CD4-positive, alpha-beta T cell treated with Interleukin-6 at 100 ng/mL for 8 hours (primary cell): ENCODE results near the gene ZBTB6.

Experiments
- DNase-seq: peaks from one replicate; pipeline ENCODE4 v3.0.0-alpha.2; 2020; ENCODE audit warnings: mixed read lengths, low spot score

The ZBTB6 gene, protein sequence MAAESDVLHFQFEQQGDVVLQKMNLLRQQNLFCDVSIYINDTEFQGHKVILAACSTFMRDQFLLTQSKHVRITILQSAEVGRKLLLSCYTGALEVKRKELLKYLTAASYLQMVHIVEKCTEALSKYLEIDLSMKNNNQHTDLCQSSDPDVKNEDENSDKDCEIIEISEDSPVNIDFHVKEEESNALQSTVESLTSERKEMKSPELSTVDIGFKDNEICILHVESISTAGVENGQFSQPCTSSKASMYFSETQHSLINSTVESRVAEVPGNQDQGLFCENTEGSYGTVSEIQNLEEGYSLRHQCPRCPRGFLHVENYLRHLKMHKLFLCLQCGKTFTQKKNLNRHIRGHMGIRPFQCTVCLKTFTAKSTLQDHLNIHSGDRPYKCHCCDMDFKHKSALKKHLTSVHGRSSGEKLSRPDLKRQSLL

DNA sequence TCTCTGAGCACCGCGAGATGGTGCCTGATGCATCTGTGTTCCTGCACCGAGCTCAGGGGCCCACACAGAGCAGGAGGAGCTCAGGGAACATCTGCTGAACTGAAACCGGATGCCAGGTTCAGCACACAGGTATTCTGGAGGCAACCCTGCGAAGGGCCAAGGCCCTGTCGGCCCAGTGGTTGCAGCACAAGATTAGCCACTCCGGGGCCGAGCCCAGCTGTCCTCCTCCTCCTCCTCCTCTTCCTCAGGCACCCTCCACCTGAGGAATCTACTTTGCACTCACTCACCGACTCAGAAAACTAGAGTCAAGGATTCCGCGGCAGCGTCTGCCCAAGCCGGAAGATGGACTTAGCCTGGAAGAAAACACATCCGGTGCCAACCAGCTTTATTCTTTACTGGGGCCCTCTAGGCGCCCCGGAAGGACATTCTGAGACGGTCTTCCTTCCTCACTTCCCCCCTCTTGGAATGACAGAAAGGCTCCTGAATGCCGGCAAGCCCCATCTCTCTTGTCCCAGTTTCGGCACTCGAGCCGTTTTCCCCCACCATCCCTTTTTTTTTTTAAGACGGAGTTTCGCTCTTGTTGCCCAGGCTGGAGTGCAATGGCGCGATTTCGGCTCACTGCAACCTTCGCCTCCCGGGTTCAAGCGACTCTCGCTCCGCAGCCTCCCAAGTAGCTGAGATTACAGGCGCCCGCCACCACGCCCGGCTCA, at the start of gene ZBTB6:
ZBTB6 (minus strand) TSS at position 360 of the 710 bp plus-strand sequence. CDS start 1,251 bp downstream, outside the sequence.
- peak; percentile 66 for DNase-seq

DNA sequence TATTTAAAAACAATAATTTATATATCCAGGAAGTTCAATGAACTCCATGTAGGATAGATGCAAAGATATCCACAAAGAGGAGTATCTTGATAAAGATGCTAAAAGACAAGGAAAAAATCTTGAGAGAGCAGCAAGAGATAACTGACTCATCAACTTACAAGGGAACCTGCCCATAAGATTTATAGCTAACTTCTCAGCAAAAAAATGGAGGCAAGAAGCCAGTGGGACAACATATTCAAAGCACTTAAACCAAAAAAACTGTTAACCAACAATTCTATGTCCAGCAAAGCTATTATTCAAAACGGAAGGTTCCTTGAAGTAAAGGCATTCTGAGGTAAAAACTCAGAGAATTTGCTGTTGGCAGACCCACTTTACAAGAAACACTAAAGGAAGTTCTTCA, 48.0 kb upstream of the ZBTB6 start:
- no peak for DNase-seq

DNA sequence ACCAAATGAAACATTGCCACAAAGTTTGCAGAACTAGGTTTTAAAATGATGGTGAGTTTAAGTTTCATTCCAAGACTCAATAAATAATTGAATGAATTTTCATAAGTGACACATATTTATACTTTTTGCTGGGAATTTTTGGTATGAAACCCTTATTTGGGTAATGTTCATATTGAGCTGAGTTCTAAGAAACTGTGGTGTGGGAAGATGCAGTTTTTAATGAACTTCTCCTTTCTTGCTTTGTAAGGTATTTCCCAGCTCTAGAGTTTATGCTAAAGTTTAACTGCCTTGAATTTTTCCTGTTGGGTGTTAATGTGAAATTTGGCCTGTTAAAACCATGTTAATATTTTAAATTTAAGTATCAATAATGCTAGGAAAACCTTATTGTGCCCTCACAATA, 42.8 kb upstream of the ZBTB6 start:
- DNase-seq, result no peak

DNA sequence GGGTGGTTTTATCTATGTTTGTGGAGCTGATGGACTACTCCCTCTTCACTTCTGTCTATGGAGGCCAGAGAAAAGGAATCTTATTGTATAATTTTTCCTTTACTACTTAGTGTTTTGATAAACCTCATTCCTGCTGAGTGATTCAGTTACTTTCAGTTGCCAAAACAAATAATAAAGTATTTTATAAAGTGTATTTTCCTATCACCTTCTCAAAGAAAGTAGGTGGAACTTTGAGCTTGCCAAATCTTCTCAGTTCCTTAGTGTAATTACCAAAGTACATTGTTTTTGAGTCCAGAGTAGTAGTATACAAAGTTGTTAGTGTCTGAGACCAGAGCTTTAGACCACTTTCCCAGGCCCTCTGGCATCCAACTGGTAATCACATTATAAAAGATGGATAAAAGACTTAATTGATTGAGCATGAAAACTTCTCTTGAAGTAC, 41.1 kb upstream of the ZBTB6 start:
- DNase-seq, result no peak

DNA sequence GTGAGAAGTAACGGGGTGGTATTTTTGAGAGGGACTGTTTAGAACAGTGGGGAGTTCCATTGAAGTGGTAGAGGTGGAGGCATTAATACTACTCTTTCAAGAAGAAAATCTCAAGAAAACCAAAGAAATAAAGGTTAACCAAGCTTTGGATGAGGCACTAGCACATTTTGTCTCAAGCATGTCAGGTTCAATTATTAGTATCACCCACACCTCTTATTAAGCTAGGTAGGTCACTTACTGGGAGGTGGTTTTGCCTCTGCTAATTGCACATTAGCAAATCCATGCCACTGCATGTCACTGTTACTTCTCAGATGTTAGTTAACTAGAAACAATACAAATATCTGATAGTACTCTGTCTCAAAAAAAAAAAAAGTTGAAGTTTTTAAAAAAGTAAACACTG, 37.9 kb upstream of the ZBTB6 start:
- no peak for DNase-seq

DNA sequence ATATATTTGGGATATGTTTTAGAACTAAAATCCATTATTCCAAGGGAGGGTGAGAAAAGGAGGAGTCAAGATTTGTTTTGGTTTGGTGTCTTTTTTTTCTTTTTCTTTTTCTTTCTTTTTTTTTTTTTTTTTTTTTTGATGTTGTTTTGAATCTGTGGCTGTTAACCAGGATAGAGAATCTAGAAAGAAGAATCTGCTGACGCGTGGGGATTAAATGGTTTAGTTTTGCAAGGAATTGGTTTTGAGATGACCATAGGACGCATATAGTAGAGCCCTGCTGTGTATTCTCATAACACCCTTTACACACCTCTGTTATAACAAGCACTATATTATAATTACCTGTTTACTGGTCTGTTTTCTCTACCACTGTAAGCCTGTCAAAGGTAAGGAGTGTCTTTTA, 37.1 kb upstream of the ZBTB6 start:
- no peak for DNase-seq

DNA sequence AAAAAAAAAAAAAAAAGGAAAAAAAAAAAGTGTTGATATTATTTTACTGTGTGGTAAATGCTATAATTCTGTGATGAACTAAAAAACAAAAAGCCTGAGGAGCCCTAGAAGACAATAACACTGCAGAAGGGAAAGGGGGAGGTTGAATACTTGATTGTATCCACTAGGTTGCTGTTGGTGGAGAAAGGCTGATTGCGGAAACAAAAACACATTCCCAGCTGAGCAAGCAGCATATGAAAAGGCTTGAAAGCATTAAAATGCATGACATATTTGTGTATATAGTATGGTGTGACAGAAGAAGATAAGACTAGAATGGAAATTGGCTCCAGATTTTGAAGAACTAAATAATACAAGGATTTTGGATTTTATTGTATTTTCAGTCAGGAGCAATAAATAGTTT, 36.6 kb upstream of the ZBTB6 start:
- DNase-seq, result no peak

DNA sequence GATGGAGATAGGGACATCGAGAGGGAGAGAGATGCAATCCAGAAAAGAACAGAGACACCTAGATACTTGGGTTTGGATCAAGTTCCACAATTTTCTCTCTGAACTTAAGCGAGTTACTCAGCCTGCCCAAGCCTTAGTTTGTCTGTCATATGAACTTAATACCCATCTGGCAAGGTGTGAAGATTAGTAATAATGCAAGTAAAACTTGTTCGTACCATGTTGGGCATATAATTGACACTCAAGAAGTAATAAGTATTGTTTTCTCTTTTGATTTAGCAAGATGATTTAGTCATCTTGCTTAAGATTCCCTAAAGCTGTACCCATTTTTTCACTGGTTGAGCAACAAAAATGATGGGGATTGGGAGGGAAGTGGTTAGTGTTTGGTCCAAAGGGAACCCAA, 35.2 kb upstream of the ZBTB6 start:
- DNase-seq, result no peak

DNA sequence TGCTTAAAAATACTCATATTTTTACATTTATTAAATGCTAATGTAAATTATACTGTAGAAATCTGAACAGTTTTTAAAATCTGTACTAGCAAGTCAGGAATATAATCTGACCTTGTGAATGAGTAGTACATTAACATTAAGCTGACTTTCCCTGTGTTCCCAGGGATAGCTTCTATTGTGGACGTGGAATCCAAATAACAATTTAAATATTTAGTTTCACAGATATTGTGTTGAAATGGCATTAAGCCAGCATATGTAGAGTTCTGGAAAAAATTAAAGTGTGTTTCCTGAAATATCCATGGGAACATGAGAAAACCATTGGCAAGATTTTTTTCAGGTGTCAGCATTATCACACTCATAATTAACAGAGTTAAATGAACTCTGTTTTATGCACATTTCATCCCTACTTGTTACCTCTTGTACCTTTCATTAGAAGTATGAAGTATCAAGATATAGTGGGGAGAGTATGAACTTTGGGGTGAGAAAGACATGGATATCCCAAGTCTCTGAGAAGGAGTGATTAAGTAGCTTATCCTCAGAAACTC, 33.4 kb upstream of the ZBTB6 start:
- no peak for DNase-seq

DNA sequence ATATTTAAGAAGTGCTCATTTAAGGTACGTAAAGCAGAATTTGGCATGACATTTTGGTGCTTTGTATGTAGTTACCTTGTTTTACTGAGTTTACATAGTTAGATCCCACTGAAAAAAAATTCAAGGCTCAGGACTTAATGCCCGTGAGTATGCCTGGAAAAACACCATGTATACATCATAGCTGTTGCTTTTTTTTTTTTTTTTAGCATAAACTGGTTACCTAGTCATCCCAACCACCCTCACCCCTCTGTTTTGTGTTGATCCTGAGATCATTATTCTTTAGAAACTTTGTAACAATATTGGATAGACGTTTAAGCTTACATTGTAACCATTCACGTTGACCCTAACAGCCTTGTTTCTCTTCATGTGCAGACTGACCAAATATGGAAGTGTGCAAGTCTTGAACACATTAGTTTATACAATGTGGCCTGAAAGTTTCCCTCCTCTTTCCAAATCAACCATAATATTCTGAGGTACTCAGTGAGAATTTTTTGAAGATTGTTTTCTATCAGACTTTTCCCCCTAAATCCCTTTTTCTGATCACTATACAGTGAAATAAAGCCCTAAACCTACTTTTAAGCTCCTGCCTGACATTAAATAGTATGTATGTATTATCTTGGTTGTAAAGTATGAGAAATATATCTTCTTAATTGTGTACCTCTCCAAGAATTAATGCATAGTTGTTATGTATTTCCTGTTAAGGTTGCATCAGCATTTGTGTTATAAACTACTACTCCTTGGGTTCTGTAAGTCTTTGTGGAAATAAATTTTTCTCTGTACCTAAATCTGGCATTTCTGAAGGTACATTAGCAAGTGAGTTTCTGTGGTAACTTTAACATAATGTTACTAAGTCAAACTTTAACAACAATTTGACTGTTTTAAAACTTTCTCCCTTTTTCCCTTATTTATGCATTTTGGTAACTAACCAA, 32.1 kb upstream of the ZBTB6 start:
- DNase-seq, result no peak

DNA sequence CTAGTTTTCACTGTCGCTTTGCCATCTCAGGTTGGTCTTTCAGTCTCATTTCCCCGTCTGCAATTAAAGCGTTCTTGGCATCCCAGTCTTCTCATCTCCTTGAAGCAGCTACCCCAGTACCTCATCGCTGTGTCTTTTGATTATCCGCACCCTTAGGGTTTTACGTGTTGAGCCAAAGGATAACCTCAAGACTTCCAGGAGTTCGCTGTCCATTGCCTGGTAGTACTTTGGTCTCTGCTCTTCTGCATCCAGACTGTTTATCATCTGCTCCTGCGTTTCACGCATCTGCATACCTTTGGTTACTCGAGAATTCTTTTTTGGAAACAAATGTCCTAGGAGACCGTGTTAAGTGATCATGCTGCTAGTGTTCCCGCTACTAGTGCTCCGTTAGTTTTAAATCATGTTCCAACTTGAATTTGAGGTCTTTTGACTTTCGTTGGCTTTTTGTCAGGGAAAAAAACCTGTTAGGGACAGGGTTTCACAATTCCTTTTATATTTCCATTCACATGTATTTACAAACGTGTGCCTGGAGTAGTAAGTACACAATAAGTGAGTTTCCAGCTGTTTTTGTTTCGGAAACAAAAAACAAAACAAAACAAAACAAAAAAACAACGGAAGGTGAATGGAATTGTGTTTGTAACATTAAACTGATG, 28.6 kb upstream of the ZBTB6 start:
- no peak for DNase-seq

DNA sequence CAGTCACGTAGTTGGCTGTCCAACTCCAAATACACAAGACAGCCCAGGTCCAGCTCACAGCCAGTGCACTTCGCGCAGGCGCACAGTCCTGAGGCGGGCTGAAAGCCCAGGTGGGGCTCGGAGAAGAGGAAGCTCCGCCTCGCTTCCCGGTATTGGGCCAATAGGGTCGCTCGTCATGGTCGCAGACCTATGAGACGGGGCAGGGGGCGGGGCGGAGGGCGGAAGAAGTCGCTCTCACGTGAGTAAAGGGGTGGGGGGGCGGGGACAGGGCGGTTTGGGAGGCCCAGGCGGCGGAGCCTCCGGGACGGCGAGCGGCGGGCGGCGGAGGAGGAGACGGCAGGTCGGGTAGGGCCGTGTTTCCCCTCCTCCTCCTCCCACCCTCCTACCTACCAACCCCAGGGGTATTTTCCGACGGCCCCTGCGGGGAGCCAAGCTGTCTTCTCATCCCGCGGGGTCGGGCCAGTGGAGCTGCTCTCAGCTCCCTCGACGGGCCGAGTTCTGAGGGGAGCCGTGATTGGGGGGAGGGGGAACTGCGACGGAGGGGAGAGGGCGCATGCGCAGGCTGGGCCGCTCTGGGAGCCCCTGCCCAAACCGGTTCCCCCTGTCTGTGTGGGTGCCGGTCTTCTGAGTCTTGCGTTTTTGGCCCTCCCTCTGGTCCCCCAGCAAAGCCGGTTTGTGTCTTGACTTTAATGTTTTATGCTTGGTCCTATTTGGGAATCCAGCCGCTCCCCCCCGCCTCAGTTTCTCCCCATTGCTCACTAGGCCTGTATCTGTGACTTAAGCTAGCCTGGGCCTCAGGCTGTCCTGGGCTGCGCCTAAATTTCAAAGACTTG, 27.8 kb upstream of the ZBTB6 start, which contains the start of gene RABGAP1:
RABGAP1 (plus strand) TSS at position 272 of the 833 bp plus-strand sequence. CDS start 16,040 bp downstream, outside the sequence.
- peak; percentile 98 for DNase-seq

DNA sequence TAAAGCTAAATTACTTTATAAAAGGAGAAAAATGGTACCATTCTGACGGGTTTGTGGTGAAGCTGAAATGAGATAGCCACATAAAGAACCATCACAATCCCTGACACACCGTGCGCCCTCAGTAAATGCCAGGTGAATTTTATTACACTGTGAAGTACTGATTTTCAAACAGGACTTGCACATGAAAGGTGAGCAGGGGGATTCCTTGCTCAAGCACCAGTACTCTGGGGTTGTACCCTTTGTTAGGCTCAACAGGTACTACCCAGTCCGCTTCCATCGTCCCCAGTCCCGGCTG, 27.3 kb upstream of the ZBTB6 start:
- no peak for DNase-seq

DNA sequence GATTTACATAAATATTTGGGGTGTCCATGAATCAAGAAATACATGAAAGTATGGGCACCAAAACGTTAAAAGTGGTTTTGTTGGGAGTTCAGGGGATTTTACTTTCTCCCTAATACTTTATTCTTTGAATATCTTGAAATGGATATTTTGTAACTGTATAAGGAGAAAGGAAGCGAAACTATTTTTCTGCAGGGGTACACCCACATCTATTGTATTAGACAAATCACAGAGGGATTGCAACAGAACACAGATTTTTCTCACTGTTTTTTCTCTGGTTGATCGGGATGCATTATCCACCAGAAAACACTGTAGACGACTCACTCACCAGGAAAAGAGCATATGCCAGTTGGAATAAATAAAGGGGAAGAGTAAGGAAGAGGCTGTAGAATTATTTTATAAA, 26.5 kb upstream of the ZBTB6 start:
- DNase-seq, result no peak

DNA sequence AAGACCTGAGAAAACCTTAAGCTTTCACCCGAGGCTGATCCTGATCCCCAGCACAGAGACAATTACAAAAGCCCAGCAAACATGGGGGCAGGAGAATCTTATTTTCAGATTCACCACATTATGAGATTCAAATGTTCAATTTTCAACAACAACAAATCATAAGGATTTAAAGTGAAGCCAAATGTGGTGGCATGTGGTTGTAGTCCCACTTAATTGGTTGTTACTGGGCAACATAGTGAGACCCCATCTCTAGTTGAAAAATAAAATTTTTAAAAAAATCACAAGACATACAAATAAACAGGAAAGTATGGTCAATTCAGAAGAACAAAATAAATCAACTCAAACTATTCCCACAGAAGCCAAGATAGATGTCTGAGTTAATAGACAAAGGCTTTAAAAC, 23.8 kb upstream of the ZBTB6 start:
- no peak for DNase-seq

DNA sequence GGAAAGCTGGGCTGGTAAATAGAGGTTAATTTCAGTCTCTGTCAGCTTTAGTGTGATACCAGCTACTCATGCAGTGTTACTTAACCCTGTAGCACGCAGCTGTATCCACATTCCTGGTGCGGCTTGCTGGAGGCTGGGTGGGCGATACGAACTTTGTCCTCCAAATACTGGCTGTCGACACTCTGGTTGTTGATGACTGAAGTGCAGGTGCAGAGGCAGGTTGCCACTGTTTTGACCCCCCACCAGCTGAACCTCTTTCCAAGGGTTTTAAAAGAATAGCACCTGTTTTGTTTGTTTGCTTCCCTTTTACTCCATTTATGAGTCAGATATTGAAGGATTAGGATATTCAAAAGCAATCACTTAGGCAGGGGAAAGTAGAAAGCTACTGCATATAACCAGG, 23.3 kb upstream of the ZBTB6 start:
- no peak for DNase-seq

DNA sequence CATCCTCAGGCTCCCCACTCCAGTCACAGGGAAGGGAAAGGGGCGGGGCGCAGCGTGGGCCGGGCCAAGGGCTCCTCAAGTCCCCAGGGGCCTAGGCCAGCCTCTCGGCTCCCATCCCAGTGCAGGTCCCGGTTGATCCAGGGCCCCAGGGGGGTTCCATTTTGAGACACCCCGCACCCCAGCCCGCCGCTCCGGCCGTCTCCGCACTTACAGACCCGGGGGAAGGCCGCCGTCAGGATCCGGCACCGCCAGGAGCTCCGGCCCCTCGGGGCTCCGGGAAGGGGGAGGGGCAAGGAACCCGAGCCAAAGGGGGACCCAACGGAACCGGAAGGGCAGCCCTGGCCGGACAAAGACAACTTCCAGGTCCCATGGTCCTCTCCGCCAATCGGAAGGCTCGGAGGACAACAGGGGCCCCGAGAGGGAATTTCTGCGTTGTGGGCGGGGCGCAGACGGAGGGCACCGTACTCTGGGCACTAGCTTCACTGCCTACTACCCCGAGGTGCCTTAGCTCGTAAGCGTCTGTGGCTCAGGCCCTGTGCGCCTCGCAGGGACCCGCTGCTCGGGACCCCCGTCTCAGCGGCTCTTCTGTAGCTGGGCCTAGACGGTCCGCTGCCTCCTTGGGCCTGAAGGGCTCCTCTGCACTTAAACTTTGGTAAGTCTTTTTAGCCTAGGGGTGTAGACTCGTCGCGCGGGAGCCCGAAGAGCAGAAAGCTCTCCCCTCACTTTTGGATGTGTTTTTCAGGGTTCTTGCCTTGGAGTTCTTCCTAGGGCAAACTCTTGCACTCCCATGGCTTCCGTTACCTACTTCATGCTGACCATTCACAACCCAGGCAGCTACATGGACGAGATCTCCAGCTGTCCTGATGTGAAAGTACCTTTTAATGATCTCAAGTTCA, 18.4 kb upstream of the ZBTB6 start, which contains the start of gene ZBTB26:
ZBTB26 (minus strand) TSS at position 287 of the 896 bp plus-strand sequence. CDS start 11,578 bp downstream, outside the sequence.
- DNase-seq, result peak; percentile 87

DNA sequence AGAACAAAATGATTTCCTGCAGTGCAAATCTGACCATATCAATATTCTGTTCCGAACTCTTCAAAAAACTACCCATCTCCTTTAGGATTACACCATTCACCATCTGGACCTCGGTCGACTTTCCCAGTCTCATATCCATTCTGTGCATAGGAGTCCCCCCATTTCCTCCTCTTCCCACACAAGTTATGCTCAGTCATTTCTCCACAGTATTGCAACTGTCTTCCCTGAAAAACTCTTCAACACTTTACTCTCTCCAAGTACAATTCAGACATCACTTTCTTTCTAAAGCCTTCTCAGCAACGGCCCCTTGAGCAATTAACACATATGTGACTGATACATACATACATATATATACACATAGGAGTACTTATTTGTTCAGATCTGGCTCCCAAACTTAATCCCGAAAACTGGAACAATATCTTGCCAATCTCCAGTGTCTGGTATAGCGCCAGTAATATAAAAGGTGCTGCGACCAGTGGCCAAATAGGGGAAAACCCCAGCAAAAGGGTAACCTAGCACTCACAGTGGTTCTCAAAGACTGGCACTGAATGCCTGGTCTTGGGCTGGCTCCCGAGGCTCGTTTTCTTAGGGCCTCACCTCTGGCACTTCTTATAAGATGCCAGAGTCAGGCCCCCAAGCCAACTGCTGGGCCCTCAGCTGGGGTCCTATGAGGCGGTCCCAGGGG, 17.6 kb upstream of the ZBTB6 start:
- no peak for DNase-seq
